Measurements from ENCODE around the gene PCBP3. TPM values are rescaled to one million over a fixed set of nuclear protein-coding genes. Genes with fewer than 3 reads are reported as not detected.

Gene PCBP3
- total and polyA plus RNA-seq, 2 of the 8 experiments (the other 6 are each of a cell fraction or from before 2014, with no cell fraction given): 3.5 to 6.3 TPM

DNA sequence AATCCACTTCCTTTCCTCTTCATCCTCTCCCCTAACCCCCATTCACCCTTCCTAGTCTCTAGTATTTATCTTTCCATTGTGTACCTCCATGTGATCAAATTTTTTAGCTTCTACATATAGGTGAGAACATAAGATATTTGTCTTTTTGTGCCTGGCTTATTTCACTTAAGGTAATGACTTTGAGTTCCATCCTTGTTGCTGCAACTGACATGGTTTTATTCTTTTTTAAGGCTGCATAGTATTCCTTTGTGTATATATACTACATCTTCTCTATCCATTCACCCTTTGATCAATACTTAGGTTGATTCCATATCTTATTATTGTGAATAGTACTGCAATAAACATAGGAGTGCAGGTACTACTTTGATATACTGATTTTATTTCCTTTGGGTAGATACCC, 128.7 kb downstream of the PCBP3 start (continued):
- TF ChIP-seq CHD7 (IDR thresholded peaks at IDR 0.05; ENCODE audit: insufficient replicate concordance, low read length): no peak
